Renal cortex interstitium (tissue), 11 donors: ENCODE measurements around the gene ABCA10. TPM values are rescaled to one million over a fixed set of nuclear protein-coding genes. Genes with fewer than 3 reads are reported as not detected.
"Not testable (repeated sequence)": the region's sequence is repeated elsewhere in the genome, so short reads cannot be mapped to it uniquely, and the experiment has no call there.

Experiments
- DNase-seq, 11 donors: peaks; one replicate each; pipeline ENCODE4 v3.0.0-alpha.2; 2013; ENCODE audit warnings: low read depth in 9 of 11, low spot score in 4 of 11; ENCODE audit errors: extremely low read depth in 1 of 11
- polyA plus RNA-seq, 3 donors: library from polyadenylated mRNA; unstranded; fragments of 120-200 nt; gene quantifications; one replicate each; pipeline ENCODE4 v1.2.1, GENCODE V29; 2013; ENCODE audit not compliant: insufficient read length in 3 of 3

The ABCA10 gene
- polyA plus RNA-seq, 3 donors = 1.3 to 3.0 (median 3.0) TPM

DNA sequence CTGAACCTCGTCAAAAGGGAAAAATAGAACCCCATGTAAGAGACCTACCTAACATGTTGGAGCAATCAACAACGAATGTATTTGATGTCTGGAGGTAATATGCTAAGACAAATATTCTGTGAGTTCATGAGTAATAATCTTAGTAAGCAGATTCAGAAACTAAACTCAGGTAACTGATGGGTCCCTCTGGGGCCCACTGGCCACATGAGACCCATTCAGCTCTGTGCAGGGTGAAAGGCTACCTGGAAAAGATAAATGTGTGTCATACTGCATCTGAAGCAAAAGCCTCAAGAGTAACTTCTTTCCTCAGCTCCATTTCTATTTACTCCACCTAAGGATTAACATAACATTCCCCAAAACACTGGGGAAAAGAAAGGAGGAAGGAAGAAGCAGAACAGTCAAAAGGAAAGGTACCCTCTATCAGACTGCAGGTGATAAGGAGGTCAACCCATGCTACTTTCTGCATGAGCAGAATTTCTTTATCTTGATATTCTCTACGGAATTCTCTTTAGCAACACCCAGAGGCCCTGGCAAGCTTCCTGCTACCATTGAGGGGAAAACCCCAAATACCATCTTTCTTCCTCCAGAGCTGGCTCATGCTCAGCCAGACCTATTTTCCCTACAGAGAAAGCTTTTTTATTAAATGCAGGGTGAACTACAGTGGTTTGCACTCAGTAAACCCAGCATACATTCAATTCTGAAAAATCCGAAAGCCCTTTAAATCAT, 49.2 kb downstream of the ABCA10 start:
- no peak for DNase-seq

DNA sequence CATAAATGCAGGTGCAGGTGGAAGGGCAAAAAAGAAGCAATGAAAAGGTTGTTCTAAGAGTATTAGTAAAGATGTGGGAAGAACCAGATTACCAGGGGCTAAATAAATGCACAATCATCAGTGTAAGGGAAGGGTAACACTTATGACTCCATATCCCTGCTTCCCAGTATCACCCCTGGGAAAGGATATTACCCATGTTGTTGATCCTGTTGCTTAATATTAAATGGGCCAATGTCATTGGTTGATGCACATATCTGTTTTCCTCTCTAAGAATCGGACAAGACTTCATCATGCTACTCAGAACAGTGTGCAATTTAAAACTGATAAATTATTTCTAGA, 52.2 kb downstream of the ABCA10 start:
- no peak for DNase-seq

- DNase-seq = no peak
These were observed 52.8 kb downstream of the ABCA10 start for GRCh38 chr17:69175625-69176456.

GRCh38 chr17:69175262-69175624, 53.4 kb downstream of the ABCA10 start:
- DNase-seq = no peak

DNA sequence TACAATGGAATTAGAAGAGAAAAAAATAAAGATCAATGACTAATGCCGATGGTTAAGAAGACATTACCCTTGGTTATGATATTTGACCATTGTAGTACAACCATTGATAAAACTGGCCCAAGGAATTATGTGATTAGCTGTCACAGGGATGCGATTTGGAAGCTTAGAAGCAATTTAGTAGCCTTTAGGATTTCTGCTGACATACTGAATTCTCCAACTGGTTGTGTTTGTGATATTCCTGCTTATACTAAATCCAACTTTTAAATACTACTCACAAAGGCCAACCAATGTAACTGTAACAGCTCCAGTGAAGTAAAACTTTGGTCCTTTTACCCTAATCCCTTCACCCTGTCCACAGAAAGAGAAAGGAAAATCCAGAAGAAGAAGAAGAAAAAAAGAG, 55.5 kb downstream of the ABCA10 start:
- DNase-seq = no peak

DNA sequence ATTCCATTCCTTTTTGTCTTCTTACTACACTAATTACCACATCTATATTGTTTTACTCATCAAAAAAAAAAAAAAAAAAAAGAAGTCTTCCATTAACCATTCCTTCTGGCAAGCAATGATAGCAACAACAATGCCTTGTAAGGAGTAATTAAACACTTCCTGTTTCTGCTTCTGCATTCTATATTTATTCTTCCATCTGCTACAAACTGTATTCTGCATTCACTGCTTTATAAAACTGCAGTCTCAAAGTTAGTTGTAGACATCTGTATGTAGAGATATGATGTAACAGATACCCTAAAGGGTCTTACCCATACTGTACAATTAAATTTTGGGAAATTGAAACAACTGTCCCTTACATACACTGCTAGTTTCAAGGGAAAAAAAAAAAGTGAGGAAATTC, 58.2 kb downstream of the ABCA10 start:
- DNase-seq = no peak

DNA sequence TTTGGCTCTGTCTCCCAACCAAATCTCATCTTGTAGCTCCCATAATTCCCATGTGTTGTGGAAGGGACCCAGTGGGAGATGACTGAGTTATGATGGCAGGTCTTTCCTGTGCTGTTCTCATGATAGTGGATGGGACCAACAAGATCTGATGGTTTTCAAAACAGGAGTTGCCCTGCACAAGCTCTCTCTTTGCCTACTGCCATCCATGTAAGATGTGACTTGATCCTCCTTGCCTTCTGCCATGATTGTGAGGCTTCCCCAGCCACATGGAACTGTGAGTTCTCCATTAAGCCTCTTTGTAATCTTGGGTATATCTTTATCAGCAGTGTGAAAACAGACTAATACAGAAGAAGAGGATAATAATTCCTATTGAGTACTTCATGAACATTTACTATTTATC, 60.0 kb downstream of the ABCA10 start:
- DNase-seq = not testable (repeated sequence)

DNA sequence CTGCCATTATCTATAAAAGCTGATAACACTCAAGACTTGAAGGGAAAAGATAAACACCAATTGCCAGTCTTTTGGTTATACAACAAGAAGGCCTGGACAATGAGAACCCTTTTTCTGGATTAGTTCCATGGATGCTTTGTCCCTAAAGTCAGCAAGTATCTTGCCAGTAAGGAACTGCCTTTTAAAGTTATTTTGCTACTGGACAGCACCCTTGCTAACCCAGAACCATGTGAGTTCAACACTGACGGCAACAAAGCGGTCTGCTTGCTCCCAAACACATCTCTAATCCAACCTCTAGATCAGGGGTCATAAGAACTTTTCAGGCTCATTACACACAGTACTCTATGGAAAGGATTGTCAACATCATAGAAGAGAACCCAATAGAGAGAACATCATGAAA, 61.7 kb downstream of the ABCA10 start:
- no peak for DNase-seq

- DNase-seq = no peak
These were observed 64.4 kb downstream of the ABCA10 start for GRCh38 chr17:69164206-69164605.

- DNase-seq = no peak
These were observed 69.2 kb downstream of the ABCA10 start for GRCh38 chr17:69159418-69159817.

- DNase-seq = no peak
These were observed 74.4 kb downstream of the ABCA10 start for GRCh38 chr17:69154267-69154666.

DNA sequence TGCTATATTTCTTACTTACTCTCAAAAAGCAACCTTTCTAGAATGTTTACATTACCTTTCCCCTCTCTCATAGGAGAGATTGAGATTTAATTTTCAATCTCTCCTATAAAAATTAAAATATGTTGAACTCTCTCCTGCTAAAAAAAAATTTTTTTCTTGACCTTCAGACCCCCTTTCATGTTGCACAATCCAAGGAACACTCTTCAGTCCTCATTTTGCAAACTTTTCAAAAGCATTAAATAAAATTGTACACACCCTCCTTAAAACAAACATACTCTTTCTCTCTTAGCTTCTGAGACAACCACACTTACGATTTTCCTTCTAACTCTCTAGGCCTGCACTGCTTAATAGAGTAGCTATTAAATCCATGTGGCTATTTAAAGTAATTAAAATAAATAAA, 78.3 kb downstream of the ABCA10 start:
- no peak for DNase-seq

DNA sequence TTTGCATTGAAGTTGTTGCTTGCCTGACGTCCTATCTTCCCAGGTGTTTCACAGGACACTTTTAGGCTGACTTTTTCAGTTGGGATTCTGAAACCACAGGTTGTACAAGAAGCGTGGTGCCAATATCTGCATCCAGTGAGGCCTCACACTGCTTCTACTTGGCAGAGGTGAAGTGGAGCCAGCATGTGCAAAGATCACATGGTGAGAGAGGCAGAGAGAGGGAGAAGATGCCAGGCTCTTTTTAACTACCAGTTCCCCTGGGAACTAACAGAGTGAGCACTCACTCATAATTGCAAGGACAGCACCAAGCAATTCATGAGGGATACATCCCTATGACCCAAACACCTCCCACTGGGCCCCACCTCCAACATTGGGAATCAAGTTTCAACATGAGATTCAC, 81.2 kb downstream of the ABCA10 start:
- DNase-seq = no peak

GRCh38 chr17:69144331-69145255, 84.0 kb downstream of the ABCA10 start:
- DNase-seq = no peak

- DNase-seq = no peak
These were observed 84.9 kb downstream of the ABCA10 start for GRCh38 chr17:69143683-69144231.

DNA sequence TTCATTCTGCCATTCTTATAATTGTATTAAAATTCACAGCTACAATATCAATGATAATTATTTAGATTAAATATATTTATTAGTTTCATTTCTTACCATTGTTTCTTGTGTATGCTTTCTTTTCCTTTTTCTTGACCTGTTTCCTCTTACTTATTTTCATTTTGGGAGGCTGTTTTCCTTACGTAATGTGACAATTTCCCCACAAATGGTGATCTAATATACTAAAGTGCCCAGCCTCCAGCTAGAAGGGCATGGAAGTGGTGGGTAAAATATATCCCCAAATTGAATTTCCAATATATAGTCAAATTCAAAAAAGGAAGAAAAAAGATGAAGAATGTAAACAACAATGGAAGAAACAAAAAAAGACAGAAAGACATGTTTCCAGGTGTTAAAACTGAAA, 85.5 kb downstream of the ABCA10 start:
- DNase-seq = no peak

GRCh38 chr17:69142175-69142802, 86.3 kb downstream of the ABCA10 start:
- peak in 4 of 11 donors; percentile 7 to 15 (median 9) for DNase-seq

DNA sequence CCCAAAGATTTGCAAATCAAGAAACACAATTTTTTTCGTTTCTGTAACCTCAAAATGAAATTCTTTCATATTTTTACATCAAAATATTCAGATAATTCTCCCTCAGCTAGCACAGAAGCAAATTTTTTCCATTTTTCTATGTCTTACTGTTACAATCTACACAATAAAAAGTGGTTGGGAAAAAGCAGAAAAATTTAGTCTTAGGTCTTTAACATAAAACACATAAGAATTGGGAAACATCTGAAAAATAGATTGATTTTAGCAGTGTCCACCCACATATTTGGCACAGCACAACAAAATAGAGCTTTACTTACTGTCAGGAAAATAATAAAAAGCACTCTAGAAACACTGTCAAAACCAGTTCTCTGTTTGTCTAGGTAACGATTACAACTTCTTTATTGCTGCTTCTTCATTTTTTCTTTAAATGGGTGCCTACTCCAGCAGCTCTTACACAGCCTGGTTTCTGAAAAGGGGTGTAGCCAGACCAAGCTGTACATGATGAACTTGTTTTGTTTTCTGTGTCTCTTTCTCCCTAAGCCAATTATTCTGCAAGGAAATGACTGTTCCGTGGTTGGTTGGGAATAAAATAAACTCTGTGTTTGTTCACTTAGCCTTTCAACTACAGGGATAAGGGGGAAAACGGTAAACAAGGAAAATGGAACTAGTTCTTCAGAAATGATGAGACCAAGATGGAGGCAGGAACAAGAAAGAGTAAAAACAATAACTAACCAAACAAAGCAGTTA, 87.0 kb downstream of the ABCA10 start, which contains the start of gene ABCA6:
ABCA6 (minus strand) TSS at position 465 of the 744 bp plus-strand sequence. CDS start 1,192 bp downstream, outside the sequence.
- DNase-seq = peak in 1 of 11 donors; percentile 7
